Naive thymus-derived CD4-positive, alpha-beta T cell (primary cell): ENCODE measurements around the gene BMP7. TPM values are rescaled to one million over a fixed set of nuclear protein-coding genes. Genes with fewer than 3 reads are reported as not detected.

Experiments used
- ATAC-seq: fragments of 150-1000 bp; cut with Tn5 transposase; 2 replicates; pipeline ENCODE4 v1.10.0; 2021; ENCODE audit warnings: mild to moderate bottlenecking, moderate library complexity
- CTCF ChIA-PET: fragments of 350-600 bp; sonication (Branson Sonifier 250); formaldehyde crosslinking; loops from one replicate; lab custom pipeline; 2021; ENCODE audit warnings: antibody characterized with exemption; lab: Charles Lee
- POLR2A ChIA-PET: fragments of 350-600 bp; sonication (Branson Sonifier 250); formaldehyde crosslinking; loops from one replicate; lab custom pipeline; 2021; ENCODE audit warnings: antibody characterized with exemption, inconsistent platforms; lab: Charles Lee
- DNase-seq, 9 donors: peaks; one replicate each; pipeline versions ENCODE4 v3.0.0 to v3.0.0-alpha.2; 2020 to 2022; ENCODE audit warnings: mixed read lengths in 1 of 9
- H3K27ac ChIP-seq: one replicate; pipeline ENCODE4 v1.7.0; 2013; ENCODE audit warnings: mild to moderate bottlenecking, low read depth, low read length, moderate library complexity
- H3K27me3 ChIP-seq, 2 donors: one replicate each; pipeline ENCODE4 v1.7.0; 2013; ENCODE audit warnings: low read length in 2 of 2, mild to moderate bottlenecking in 2 of 2, moderate library complexity in 2 of 2; ENCODE audit not compliant: control insufficient read depth in 2 of 2, insufficient read depth in 2 of 2
- H3K36me3 ChIP-seq, 3 experiments: 1 replicate in 2 of 3; 2 replicates in 1 of 3; pipeline ENCODE4 v1.7.0; 2013; ENCODE audit warnings: low read length in 3 of 3, mild to moderate bottlenecking in 3 of 3, moderate library complexity in 1 of 3; ENCODE audit not compliant: insufficient read depth in 3 of 3, control insufficient read depth in 2 of 3
- H3K4me1 ChIP-seq, 2 donors: one replicate each; pipeline ENCODE4 v1.7.0; 2013; ENCODE audit warnings: low read length in 2 of 2, mild to moderate bottlenecking in 2 of 2, moderate library complexity in 1 of 2; ENCODE audit not compliant: control insufficient read depth in 2 of 2, insufficient read depth in 2 of 2
- H3K4me3 ChIP-seq: 2 replicates; pipeline ENCODE4 v1.7.0; 2013; ENCODE audit warnings: mild to moderate bottlenecking, low read length
- H3K9me3 ChIP-seq, 3 experiments: 1 replicate in 2 of 3; 2 replicates in 1 of 3; pipeline ENCODE4 v1.7.0; 2013; ENCODE audit warnings: low read length in 3 of 3; ENCODE audit not compliant: control insufficient read depth in 2 of 3
- H3K27ac Mint-ChIP-seq, 9 donors: one replicate each; pipeline ENCODE4 v1.8.0; 2020 to 2022; ENCODE audit warnings: mixed read lengths in 9 of 9, mild to moderate bottlenecking in 8 of 9, moderate library complexity in 5 of 9, inconsistent platforms in 2 of 9
- H3K27me3 Mint-ChIP-seq, 5 donors: one replicate each; pipeline ENCODE4 v1.8.0; 2021 to 2022; ENCODE audit warnings: mixed read lengths in 5 of 5, mild to moderate bottlenecking in 1 of 5
- H3K36me3 Mint-ChIP-seq, 5 donors: one replicate each; pipeline ENCODE4 v1.8.0; 2020 to 2022; ENCODE audit warnings: mixed read lengths in 5 of 5, mild to moderate bottlenecking in 3 of 5, inconsistent platforms in 1 of 5
- H3K4me1 Mint-ChIP-seq, 7 donors: one replicate each; pipeline ENCODE4 v1.8.0; 2020 to 2022; ENCODE audit warnings: mixed read lengths in 7 of 7, mild to moderate bottlenecking in 3 of 7, inconsistent platforms in 1 of 7
- H3K4me3 Mint-ChIP-seq, 10 donors: one replicate each; pipeline ENCODE4 v1.8.0; 2020 to 2022; ENCODE audit warnings: mild to moderate bottlenecking in 10 of 10, mixed read lengths in 10 of 10, moderate library complexity in 6 of 10, inconsistent platforms in 2 of 10
- H3K9me3 Mint-ChIP-seq, 11 donors: one replicate each; pipeline ENCODE4 v1.8.0; 2020 to 2022; ENCODE audit warnings: mixed read lengths in 11 of 11, mild to moderate bottlenecking in 4 of 11, inconsistent platforms in 1 of 11, moderate library complexity in 1 of 11
- intact Hi-C, 2 donors: fragments of 100-400 bp; cut with micrococcal nuclease; formaldehyde crosslinking; loops; one replicate each; pipeline ENCODE4 v1.15.1; 2023
- polyA plus RNA-seq, 2 donors: library from polyadenylated mRNA; unstranded; fragments of 300-500 nt; fragmentation: Illumina TruSeq; gene quantifications; one replicate each; pipeline ENCODE4 v1.2.3, GENCODE V29; 2021
- total RNA-seq, 6 experiments: library from RNA in 5 of 6; stranded (reverse) in 5 of 6; gene quantifications; 1 replicate in 5 of 6; 2 replicates in 1 of 6; pipeline ENCODE4 v1.2.3 and lab custom pipeline; 2021 to 2026

Gene BMP7
- total and polyA plus RNA-seq, 7 experiments from 2014 or later = not detected

GRCh38 chr20:57213924-57214323 lies 52.5 kb downstream of the BMP7 start:
- ChIA-PET POLR2A (no interaction called here), CTCF (no interaction called here)
- H3K4me3 Mint-ChIP-seq = no peak overlapping the region
- intact Hi-C loops = no loop called here
- peaks cover 4 to 29% (median 13%) of the 10 kb centered on the region in 5 donors for H3K27me3 Mint-ChIP-seq
- H3K4me1 Mint-ChIP-seq = peaks cover 0 to 6% (median 0%) of the 10 kb centered on the region in 7 donors
- Histone ChIP-seq H3K4me1 (no peaks in the 10 kb centered on the region), H3K27me3 (no peaks in the 10 kb centered on the region), H3K9me3 (no peaks in the 10 kb centered on the region), H3K36me3 (no peaks in the 10 kb centered on the region), H3K4me3 (no peak overlapping the region), H3K27ac (no peak overlapping the region)
- DNase-seq (no peak), ATAC-seq (no peak)
- H3K27ac Mint-ChIP-seq = no peak overlapping the region
- H3K9me3 Mint-ChIP-seq = no peaks in the 10 kb centered on the region
- H3K36me3 Mint-ChIP-seq = no peaks in the 10 kb centered on the region

GRCh38 chr20:57213291-57213690 lies 53.1 kb downstream of the BMP7 start:
- H3K27me3 Mint-ChIP-seq = peaks cover 8 to 29% (median 13%) of the 10 kb centered on the region in 5 donors
- Histone ChIP-seq H3K4me3 (no peak overlapping the region), H3K36me3 (no peaks in the 10 kb centered on the region), H3K9me3 (no peaks in the 10 kb centered on the region), H3K27me3 (no peaks in the 10 kb centered on the region), H3K4me1 (no peaks in the 10 kb centered on the region), H3K27ac (no peak overlapping the region)
- intact Hi-C loops = no loop called here
- no peak overlapping the region for H3K4me3 Mint-ChIP-seq
- ATAC-seq = no peak
- H3K27ac Mint-ChIP-seq = no peak overlapping the region
- H3K9me3 Mint-ChIP-seq = no peaks in the 10 kb centered on the region
- ChIA-PET POLR2A (no interaction called here), CTCF (no interaction called here)
- H3K4me1 Mint-ChIP-seq = peaks cover 0 to 6% (median 0%) of the 10 kb centered on the region in 7 donors
- no peaks in the 10 kb centered on the region for H3K36me3 Mint-ChIP-seq
- DNase-seq = no peak

- H3K36me3 Mint-ChIP-seq = no peaks in the 10 kb centered on the region
These were observed 53.7 kb downstream of the BMP7 start for GRCh38 chr20:57212534-57213276.

GRCh38 chr20:57211908-57212533 lies 54.4 kb downstream of the BMP7 start:
- CTCF ChIA-PET = no interaction called here
- H3K36me3 Mint-ChIP-seq = no peaks in the 10 kb centered on the region
- H3K9me3 Mint-ChIP-seq = peaks cover 0 to 6% (median 3%) of the 10 kb centered on the region in 11 donors
- Histone ChIP-seq H3K4me3 (no peak overlapping the region), H3K27ac (no peak overlapping the region), H3K27me3 (no peaks in the 10 kb centered on the region), H3K9me3 (peaks cover 0 to 4% (median 0%) of the 10 kb centered on the region in 3 experiments), H3K36me3 (no peaks in the 10 kb centered on the region), H3K4me1 (no peaks in the 10 kb centered on the region)
- POLR2A ChIA-PET = no interaction called here
- intact Hi-C loops = no loop called here
- peaks cover 8 to 31% (median 18%) of the 10 kb centered on the region in 5 donors for H3K27me3 Mint-ChIP-seq
- no peak overlapping the region for H3K27ac Mint-ChIP-seq
- no peak overlapping the region for H3K4me3 Mint-ChIP-seq
- peaks cover 0 to 6% (median 0%) of the 10 kb centered on the region in 7 donors for H3K4me1 Mint-ChIP-seq
- DNase-seq = no peak
- ATAC-seq = no peak

More at GRCh38 chr20:57212534-57213276, 53.7 kb downstream of the BMP7 start:
- peaks cover 8 to 29% (median 13%) of the 10 kb centered on the region in 5 donors for H3K27me3 Mint-ChIP-seq
- H3K27ac ChIP-seq = no peak overlapping the region
- H3K4me1 ChIP-seq = no peaks in the 10 kb centered on the region
- no peaks in the 10 kb centered on the region for H3K9me3 ChIP-seq
- no peak overlapping the region for H3K4me3 Mint-ChIP-seq
- H3K27ac Mint-ChIP-seq = no peak overlapping the region
- peaks cover 0 to 6% (median 0%) of the 10 kb centered on the region in 7 donors for H3K4me1 Mint-ChIP-seq
- DNase-seq (no peak), ATAC-seq (no peak)
- intact Hi-C loops = no loop called here
- no peaks in the 10 kb centered on the region for H3K27me3 ChIP-seq
- POLR2A ChIA-PET = no interaction called here
- H3K9me3 Mint-ChIP-seq = no peaks in the 10 kb centered on the region
- H3K36me3 ChIP-seq = no peaks in the 10 kb centered on the region
- CTCF ChIA-PET = no interaction called here
- H3K4me3 ChIP-seq = no peak overlapping the region

- H3K27me3 ChIP-seq = no peaks in the 10 kb centered on the region
- H3K4me3 ChIP-seq = no peak overlapping the region
- no peak for DNase-seq
- Mint-ChIP-seq H3K4me3 (no peak overlapping the region), H3K27ac (no peak overlapping the region), H3K9me3 (peaks cover 0 to 8% (median 3%) of the 10 kb centered on the region in 11 donors), H3K4me1 (peaks cover 0 to 6% (median 0%) of the 10 kb centered on the region in 7 donors), H3K36me3 (no peaks in the 10 kb centered on the region), H3K27me3 (peaks cover 8 to 33% (median 21%) of the 10 kb centered on the region in 5 donors)
- H3K27ac ChIP-seq = no peak overlapping the region
- no peaks in the 10 kb centered on the region for H3K36me3 ChIP-seq
- peaks cover 0 to 5% (median 0%) of the 10 kb centered on the region in 3 experiments for H3K9me3 ChIP-seq
- no peak for ATAC-seq
- POLR2A ChIA-PET = no interaction called here
- CTCF ChIA-PET = no interaction called here
- intact Hi-C loops = no loop called here
- no peaks in the 10 kb centered on the region for H3K4me1 ChIP-seq
These were observed 55.0 kb downstream of the BMP7 start for GRCh38 chr20:57211406-57211805.

DNA sequence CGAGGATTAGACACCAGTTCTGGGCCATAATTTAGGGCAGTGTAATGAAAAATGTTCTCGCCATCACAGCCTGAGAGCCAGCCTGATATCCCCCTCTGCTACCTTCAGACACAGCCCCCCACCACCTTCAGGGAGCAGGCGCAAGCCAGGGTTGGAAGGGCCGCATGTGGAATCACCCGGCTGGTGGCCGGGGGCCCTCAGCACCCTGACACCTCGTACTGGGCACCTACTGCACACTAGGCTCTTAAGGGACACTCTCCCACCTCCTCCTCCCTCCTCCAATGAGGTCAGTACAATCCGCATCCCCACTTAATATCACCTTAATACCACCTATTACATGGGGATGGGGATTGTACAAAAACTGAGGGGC lies 55.5 kb downstream of the BMP7 start:
- H3K4me1 ChIP-seq = no peaks in the 10 kb centered on the region
- ChIA-PET CTCF (no interaction called here), POLR2A (no interaction called here)
- peaks cover 0 to 5% (median 0%) of the 10 kb centered on the region in 3 experiments for H3K9me3 ChIP-seq
- no peak overlapping the region for H3K27ac ChIP-seq
- intact Hi-C loops = no loop called here
- no peaks in the 10 kb centered on the region for H3K27me3 ChIP-seq
- Mint-ChIP-seq H3K27me3 (peaks cover 8 to 38% (median 19%) of the 10 kb centered on the region in 5 donors), H3K27ac (no peak overlapping the region), H3K36me3 (no peaks in the 10 kb centered on the region), H3K9me3 (peaks cover 0 to 8% (median 3%) of the 10 kb centered on the region in 11 donors), H3K4me1 (peaks cover 0 to 6% (median 0%) of the 10 kb centered on the region in 7 donors), H3K4me3 (no peak overlapping the region)
- H3K36me3 ChIP-seq = no peaks in the 10 kb centered on the region
- no peak for ATAC-seq
- H3K4me3 ChIP-seq = no peak overlapping the region
- no peak for DNase-seq
